GM23248 (cell line): Measurements from ENCODE around the gene EMC1. TPM values are rescaled to one million over a fixed set of nuclear protein-coding genes. Genes with fewer than 3 reads are reported as not detected.
"Not testable (repeated sequence)": the region's sequence is repeated elsewhere in the genome, so short reads cannot be mapped to it uniquely, and the experiment has no call there.

Experiments used
- DNase-seq: peaks from one replicate; pipeline ENCODE4 v3.0.0-alpha.2; 2015
- H2AFZ ChIP-seq: fragments of 200-600 bp; sonication (generic); 2 replicates; pipeline ENCODE4 v1.6.1; 2016; ENCODE audit warnings: antibody characterized with exemption
- H3F3A ChIP-seq: fragments of 200-600 bp; sonication (generic); 2 replicates; pipeline ENCODE4 v1.6.1; 2016; ENCODE audit warnings: mild to moderate bottlenecking, antibody characterized with exemption, mixed run types; ENCODE audit not compliant: insufficient read depth
- H3K27ac ChIP-seq: fragments of 200-600 bp; sonication (generic); 2 replicates; pipeline ENCODE4 v1.5.1; 2016; ENCODE audit warnings: mild to moderate bottlenecking
- H3K27me3 ChIP-seq: fragments of 200-600 bp; sonication (generic); replicated peaks from 2 replicates; pipeline ENCODE4 v1.6.1; 2016; ENCODE audit warnings: mild to moderate bottlenecking; ENCODE audit not compliant: insufficient read depth
- H3K36me3 ChIP-seq: fragments of 200-600 bp; sonication (generic); 2 replicates; pipeline ENCODE4 v1.6.1; 2016; ENCODE audit warnings: low read depth, mild to moderate bottlenecking
- H3K4me1 ChIP-seq: fragments of 200-600 bp; sonication (generic); 2 replicates; pipeline ENCODE4 v1.6.1; 2016; ENCODE audit warnings: mild to moderate bottlenecking; ENCODE audit not compliant: insufficient read depth
- H3K4me2 ChIP-seq: fragments of 200-600 bp; sonication (generic); one replicate; pipeline ENCODE4 v1.6.1; 2016; ENCODE audit warnings: mild to moderate bottlenecking; ENCODE audit not compliant: unreplicated experiment
- H3K4me3 ChIP-seq: fragments of 200-600 bp; sonication (generic); 2 replicates; pipeline ENCODE4 v1.5.1; 2016; ENCODE audit warnings: mild to moderate bottlenecking
- H3K79me2 ChIP-seq: fragments of 200-600 bp; sonication (generic); 2 replicates; pipeline ENCODE4 v1.6.1; 2016; ENCODE audit warnings: mild to moderate bottlenecking; ENCODE audit not compliant: insufficient read depth
- H3K9ac ChIP-seq: fragments of 200-600 bp; sonication (generic); 2 replicates; pipeline ENCODE4 v1.6.1; 2016; ENCODE audit warnings: mild to moderate bottlenecking
- H3K9me2 ChIP-seq: fragments of 200-600 bp; sonication (generic); 2 replicates; pipeline ENCODE4 v1.6.1; 2016; ENCODE audit warnings: mixed run types, mild to moderate bottlenecking, moderate library complexity; ENCODE audit not compliant: insufficient read depth
- H3K9me3 ChIP-seq: fragments of 200-600 bp; sonication (generic); one replicate; pipeline ENCODE4 v1.6.1; 2017; ENCODE audit warnings: low read depth
- H4K20me1 ChIP-seq: fragments of 200-600 bp; sonication (generic); 2 replicates; pipeline ENCODE4 v1.6.0; 2016; ENCODE audit not compliant: insufficient read depth
- EZH2 ChIP-seq: fragments of 200-600 bp; sonication (generic); IDR thresholded peaks from 2 replicates; pipeline ENCODE4 v1.6.1; 2018; ENCODE audit warnings: antibody characterized with exemption, mild to moderate bottlenecking; ENCODE audit not compliant: insufficient read depth, poor library complexity, severe bottlenecking
- EZH2phosphoT487 ChIP-seq: fragments of 200-600 bp; sonication (generic); IDR thresholded peaks from 2 replicates; pipeline ENCODE4 v1.6.1; 2018; ENCODE audit warnings: antibody characterized with exemption, moderate library complexity, mild to moderate bottlenecking, low read depth; ENCODE audit not compliant: insufficient read depth
- WGBS, 2 experiments: methylation state at CpG; one replicate each; pipeline ENCODE4 v1.1.6; 2015 to 2017; ENCODE audit warnings: low lambda C conversion rate in 2 of 2, low coverage in 1 of 2; ENCODE audit errors: missing lambda C conversion rate in 2 of 2; 5-methylcytosine and 5-hydroxymethylcytosine counted together
- in situ Hi-C: fragments of 300-500 bp; cut with MboI; formaldehyde crosslinking; loops from 2 replicates; pipeline ENCODE4 v1.15.0; 2020
- polyA plus RNA-seq: library from polyadenylated mRNA; unstranded; fragments of >200 nt; fragmentation: Nextera tagmentation; extraction: Ambion mirVana; gene quantifications from 2 replicates; pipeline ENCODE4 v1.2.1, GENCODE V29; 2016
- total RNA-seq: library from RNA; depleted of rRNA; stranded (reverse); fragments of >200 nt; shearing (Covaris generic); gene quantifications from 2 replicates; pipeline ENCODE4 v1.2.3, GENCODE V29; 2014

EMC1 gene
- total and polyA plus RNA-seq, 2 experiments from 2014 or later, result 54.5 to 69.4 TPM

DNA sequence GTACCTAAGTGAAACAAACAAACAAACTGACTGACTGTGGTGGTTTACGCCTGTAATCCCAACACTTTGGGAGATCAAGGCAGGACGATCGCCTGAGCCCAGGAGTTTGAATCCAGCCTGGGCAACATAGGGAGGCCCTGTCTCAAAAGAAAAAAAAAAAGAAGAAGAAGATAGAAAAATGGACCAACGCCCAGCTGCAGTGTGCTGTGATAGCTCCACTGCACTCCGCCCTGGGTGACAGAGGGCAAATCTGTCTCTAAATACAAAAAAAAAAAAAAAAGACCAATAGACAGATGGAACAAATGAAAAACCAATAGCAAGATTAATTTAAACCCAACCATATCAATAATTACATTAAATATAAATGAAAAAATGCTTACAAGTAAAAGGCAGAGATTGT lies 23.3 kb upstream of the EMC1 start:
- Histone ChIP-seq H4K20me1 (no peaks in the 10 kb centered on the region), H3K27me3 (no peaks in the 10 kb centered on the region), H3K9me2 (no peaks in the 10 kb centered on the region), H3K36me3 (no peaks in the 10 kb centered on the region), H3K4me1 (no peaks in the 10 kb centered on the region), H3K27ac (no peak overlapping the region), H3K4me2 (no peak overlapping the region), H3K9ac (no peak overlapping the region), H3K79me2 (no peaks in the 10 kb centered on the region), H3F3A (no peaks in the 10 kb centered on the region), H2AFZ (no peak overlapping the region), H3K9me3 (no peaks in the 10 kb centered on the region), H3K4me3 (no peak overlapping the region)
- in situ Hi-C loops, result no loop called here
- DNase-seq, result no peak
- TF ChIP-seq EZH2, result no peak
- TF ChIP-seq EZH2phosphoT487, result no peak
- 84 to 100% methylated on average over 3 to 5 of the region's 5 CpGs for WGBS, 2 experiments

GRCh38 chr1:19273844-19274531 lies 22.7 kb upstream of the EMC1 start:
- H3K9me2 ChIP-seq, result not testable (repeated sequence)
- WGBS, 2 experiments, result 25 to 38% methylated on average over 38 to 58 of the region's 66 CpGs

DNA sequence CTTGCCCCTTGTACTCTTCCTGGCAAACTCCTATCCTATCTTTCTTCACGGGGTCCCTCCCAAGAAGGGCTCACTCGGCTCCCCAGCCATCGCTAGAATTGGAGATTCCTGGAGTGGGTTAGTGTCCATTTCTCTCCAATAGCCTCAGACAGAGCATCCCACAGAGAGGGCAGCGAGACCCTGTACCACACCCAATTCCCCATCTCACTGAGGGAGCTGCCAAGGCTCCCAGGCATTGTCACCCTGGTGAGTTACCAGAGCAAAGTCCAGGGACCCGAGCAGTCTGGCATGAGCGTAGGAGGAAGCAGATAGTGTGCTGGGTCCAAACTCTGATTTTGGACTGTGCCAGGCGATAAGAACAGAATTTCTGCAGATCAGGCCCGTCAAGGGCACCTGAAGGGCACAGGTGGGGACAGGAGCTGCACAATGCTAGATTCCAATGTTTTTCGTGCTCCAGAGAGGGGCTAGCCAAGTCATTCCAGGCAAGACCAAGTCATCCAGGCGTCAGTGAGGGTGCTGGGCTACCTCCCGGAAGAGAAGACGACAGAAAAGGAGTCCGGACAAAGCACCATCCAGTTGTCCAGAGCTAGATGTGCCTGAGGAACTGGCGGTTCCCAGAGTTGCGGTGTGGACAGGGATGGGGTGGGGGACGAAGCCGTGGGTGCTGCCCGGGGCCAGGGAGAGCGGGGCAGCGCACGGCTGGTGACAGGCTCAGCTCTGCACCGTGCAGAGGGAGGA lies 22.0 kb upstream of the EMC1 start:
- H3K27ac ChIP-seq, result no peak overlapping the region
- H3K27me3 ChIP-seq, result no peaks in the 10 kb centered on the region
- in situ Hi-C loops, result no loop called here
- H3K9me3 ChIP-seq, result no peaks in the 10 kb centered on the region
- no peak overlapping the region for H3K4me2 ChIP-seq
- H3F3A ChIP-seq, result no peaks in the 10 kb centered on the region
- H3K4me3 ChIP-seq, result no peak overlapping the region
- no peak overlapping the region for H3K9ac ChIP-seq
- 86 to 94% methylated on average over 14 to 22 of the region's 22 CpGs for WGBS, 2 experiments
- DNase-seq, result no peak
- H3K9me2 ChIP-seq, result no peaks in the 10 kb centered on the region
- no peaks in the 10 kb centered on the region for H3K36me3 ChIP-seq
- no peaks in the 10 kb centered on the region for H3K79me2 ChIP-seq
- no peaks in the 10 kb centered on the region for H3K4me1 ChIP-seq
- no peak overlapping the region for H2AFZ ChIP-seq
- TF ChIP-seq EZH2phosphoT487, result no peak
- no peak for TF ChIP-seq EZH2
- H4K20me1 ChIP-seq, result no peaks in the 10 kb centered on the region

More at GRCh38 chr1:19273844-19274531, 22.7 kb upstream of the EMC1 start:
- H3K79me2 ChIP-seq, H3K27me3 ChIP-seq, in situ Hi-C loops, H3F3A ChIP-seq, H4K20me1 ChIP-seq, H3K4me2 ChIP-seq, H3K4me1 ChIP-seq, H3K36me3 ChIP-seq, H3K9ac ChIP-seq, H3K9me3 ChIP-seq, H3K27ac ChIP-seq: not testable (repeated sequence)
- Histone ChIP-seq H2AFZ (peak overlapping the region; percentile 44; the same call in 1 of the 2 replicates), H3K4me3 (peak overlapping the region; percentile 35; the same call in 1 of the 2 replicates)
- peak; percentile 46 for DNase-seq

- Histone ChIP-seq H4K20me1 (no peaks in the 10 kb centered on the region), H3K4me3 (no peak overlapping the region), H3K27ac (no peak overlapping the region), H3K9ac (no peak overlapping the region), H3K4me1 (no peaks in the 10 kb centered on the region), H2AFZ (no peak overlapping the region), H3K4me2 (no peak overlapping the region), H3K9me2 (no peaks in the 10 kb centered on the region), H3K36me3 (no peaks in the 10 kb centered on the region), H3K27me3 (no peaks in the 10 kb centered on the region), H3K9me3 (no peaks in the 10 kb centered on the region), H3K79me2 (no peaks in the 10 kb centered on the region), H3F3A (no peaks in the 10 kb centered on the region)
- in situ Hi-C loops, result no loop called here
- DNase-seq, result no peak
- TF ChIP-seq EZH2 (no peak), EZH2phosphoT487 (no peak)
These were observed 20.7 kb upstream of the EMC1 start for GRCh38 chr1:19272064-19272463.

- H3K4me1 ChIP-seq, H3K9me2 ChIP-seq, H3K4me2 ChIP-seq, H3K9ac ChIP-seq, H3K27me3 ChIP-seq, H2AFZ ChIP-seq, H3K9me3 ChIP-seq, in situ Hi-C loops, H3K27ac ChIP-seq, H3K36me3 ChIP-seq, H3K4me3 ChIP-seq, H4K20me1 ChIP-seq, H3F3A ChIP-seq, DNase-seq, H3K79me2 ChIP-seq: not testable (repeated sequence)
- WGBS, 2 experiments, result 73 to 82% methylated on average over 6 of the region's 6 CpGs
These were observed 19.0 kb upstream of the EMC1 start for GRCh38 chr1:19270343-19270730.

DNA sequence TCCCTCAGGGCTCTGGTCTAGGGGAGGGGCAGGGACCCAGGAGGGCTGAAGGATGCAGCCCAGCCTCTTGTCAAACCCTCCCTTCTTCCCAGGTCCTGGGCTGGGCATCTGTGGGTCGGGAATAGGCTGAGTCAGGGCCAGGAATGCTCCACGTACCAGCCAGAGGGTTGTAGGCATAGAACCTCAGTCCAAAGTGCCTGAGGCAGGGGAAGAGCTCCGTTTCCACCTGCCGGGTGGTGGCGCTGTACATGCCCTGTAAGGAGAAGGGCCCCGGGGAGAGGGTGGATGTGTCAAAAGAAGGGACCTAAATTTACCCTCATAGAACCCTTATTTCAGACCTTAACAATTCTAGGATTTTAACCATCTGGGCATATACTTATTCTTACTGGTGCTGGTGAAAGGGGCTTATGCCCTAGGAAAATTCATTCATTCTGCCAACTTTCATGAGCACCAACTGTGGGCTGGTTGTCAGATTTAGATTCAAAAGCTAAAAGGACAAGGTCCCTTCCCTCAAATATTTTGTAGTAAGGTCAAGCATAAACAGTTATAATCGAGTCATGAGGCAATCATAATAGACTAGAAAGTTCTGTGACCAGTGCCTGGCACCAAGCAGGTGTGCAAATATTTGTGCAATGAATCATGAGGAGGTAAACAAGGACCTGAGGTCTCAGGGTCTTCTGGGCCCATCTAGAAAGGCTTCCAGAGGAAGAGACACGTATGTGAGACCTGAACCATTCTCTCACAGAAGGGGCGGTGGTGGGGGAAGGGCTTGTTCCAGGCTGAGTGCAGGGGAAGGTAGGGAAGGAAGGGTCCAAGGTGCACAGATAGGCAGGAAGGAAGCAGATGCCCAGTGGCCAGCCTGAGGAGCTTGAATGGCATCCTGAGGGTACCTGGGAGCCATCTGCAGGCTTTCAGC lies 18.4 kb upstream of the EMC1 start:
- H3F3A ChIP-seq, H3K36me3 ChIP-seq, H3K27ac ChIP-seq, H2AFZ ChIP-seq, H3K4me3 ChIP-seq, in situ Hi-C loops, H3K4me1 ChIP-seq, H3K27me3 ChIP-seq, H3K9ac ChIP-seq, H3K79me2 ChIP-seq, H3K4me2 ChIP-seq, DNase-seq, H3K9me3 ChIP-seq, H4K20me1 ChIP-seq, H3K9me2 ChIP-seq: not testable (repeated sequence)
- WGBS, 2 experiments, result 72 to 73% methylated on average over 9 of the region's 9 CpGs
